ENCODE data around the gene SPATA18. TPM values are rescaled to one million over a fixed set of nuclear protein-coding genes. Genes with fewer than 3 reads are reported as not detected.

Gene SPATA18
- polyA plus RNA-seq, 2 of the 4 experiments (the other 2 are of a cell fraction) = 4.3 to 6.7 TPM

GRCh38 chr4:52014903-52015302 lies 36.2 kb upstream of the SPATA18 start:
- Histone ChIP-seq H3K4me3 (no peak overlapping the region), H3K4me1 (peaks cover under 1% of the 10 kb centered on the region; the same call in 1 of the 3 replicates), H3K27ac (no peak overlapping the region), H3K9me3 (no peaks in the 10 kb centered on the region), H3K4me2 (no peak overlapping the region)
- TF ChIP-seq HDAC2 (IDR thresholded peaks at IDR 0.05) (no peak), RNF2 (IDR thresholded peaks at IDR 0.05; ENCODE audit: borderline replicate concordance, low read depth) (no peak), PHF8 (IDR thresholded peaks at IDR 0.05; ENCODE audit: borderline replicate concordance, low read depth) (no peak), HOXB5 (CRISPR knock-in tag; IDR thresholded peaks at IDR 0.05) (no peak), ZNF302 (CRISPR knock-in tag; IDR thresholded peaks at IDR 0.05) (no peak), HOXA7 (CRISPR knock-in tag; IDR thresholded peaks at IDR 0.05) (no peak), CTCF (IDR thresholded peaks at IDR 0.05) (no peak), ELK1 (IDR thresholded peaks at IDR 0.05; ENCODE audit: low read depth, low read length) (no peak), TFCP2L1 (CRISPR knock-in tag; IDR thresholded peaks at IDR 0.05) (no peak), E2F6 (IDR thresholded peaks at IDR 0.05; ENCODE audit: borderline replicate concordance, low read depth) (no peak), JUN (IDR thresholded peaks at IDR 0.05) (no peak), ZC3H11A (IDR thresholded peaks at IDR 0.05) (no peak), EHF (CRISPR knock-in tag; IDR thresholded peaks at IDR 0.05) (no peak), RAD21 (conservative IDR thresholded peaks at IDR 0.05 in 1 of 2, IDR thresholded peaks at IDR 0.05 in 1 of 2) (no peak), REST (IDR thresholded peaks at IDR 0.05) (no peak), GATA3 (IDR thresholded peaks at IDR 0.05; ENCODE audit: borderline replicate concordance) (no peak), MYC (IDR thresholded peaks at IDR 0.05; ENCODE audit: borderline replicate concordance, low read length) (no peak), JUNB (IDR thresholded peaks at IDR 0.05) (no peak)
- CTCF ChIA-PET = interaction anchor here (1.5 kb wide), 1 partner anchor 119 kb away, joined by 9 read pairs; no protein-coding TSS in a partner anchor
- 65% methylated on average over 1 of the region's 1 CpG for WGBS (ENCODE audit: missing lambda C conversion rate)
- POLR2A ChIA-PET = no interaction called here
- no peak for FAIRE-seq
- no peak for ATAC-seq
- no peak for DNase-seq (ENCODE audit: low read depth in 1 of 2, low spot score in 1 of 2)

DNA sequence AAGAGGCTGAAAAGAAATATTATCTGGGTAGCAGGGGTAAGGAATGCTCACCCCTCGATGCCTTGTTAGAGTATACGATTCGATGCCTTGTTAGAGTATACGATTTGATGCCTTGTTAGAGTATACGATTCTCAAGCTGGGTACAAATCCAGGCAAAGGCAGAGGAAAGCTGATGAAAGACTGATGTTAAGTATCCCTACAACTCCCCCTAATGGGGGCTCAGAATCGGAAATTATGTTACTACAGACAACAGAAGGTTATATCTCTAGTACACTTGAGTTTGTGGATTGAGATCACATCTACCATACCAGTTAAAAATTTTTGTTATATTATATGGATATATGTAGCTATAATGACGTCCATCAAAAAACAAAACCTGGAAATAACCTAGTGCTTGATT lies 35.7 kb upstream of the SPATA18 start:
- DNase-seq (ENCODE audit: low read depth in 1 of 2, low spot score in 1 of 2) (no peak), FAIRE-seq (no peak), ATAC-seq (no peak)
- Histone ChIP-seq H3K27ac (no peak overlapping the region), H3K4me3 (no peak overlapping the region), H3K9me3 (no peaks in the 10 kb centered on the region), H3K4me2 (no peak overlapping the region), H3K4me1 (peaks cover 5% of the 10 kb centered on the region; the same call in 1 of the 3 replicates)
- 82% methylated on average over 7 of the region's 7 CpGs for WGBS (ENCODE audit: missing lambda C conversion rate)
- TF ChIP-seq EHMT2 (IDR thresholded peaks at IDR 0.05; ENCODE audit: low read depth) = no peak
- no peak for TF ChIP-seq ZSCAN20 (CRISPR knock-in tag; IDR thresholded peaks at IDR 0.05)
- no peak for TF ChIP-seq ZC3H11A (IDR thresholded peaks at IDR 0.05)
- no peak for TF ChIP-seq POLR2AphosphoS2 (conservative IDR thresholded peaks at IDR 0.05; ENCODE audit: low read length)
- peak in 1 of 2 experiments; percentile 29; a peak in 2 of 5 replicates for TF ChIP-seq RAD21 (conservative IDR thresholded peaks at IDR 0.05 in 1 of 2, IDR thresholded peaks at IDR 0.05 in 1 of 2)
- POLR2A ChIA-PET = no interaction called here
- CTCF ChIA-PET = interaction anchor here (1.5 kb wide), 1 partner anchor 120 kb away, joined by 9 read pairs; no protein-coding TSS in a partner anchor
